Measurements from ENCODE around the gene YAP1.

The YAP1 gene

DNA sequence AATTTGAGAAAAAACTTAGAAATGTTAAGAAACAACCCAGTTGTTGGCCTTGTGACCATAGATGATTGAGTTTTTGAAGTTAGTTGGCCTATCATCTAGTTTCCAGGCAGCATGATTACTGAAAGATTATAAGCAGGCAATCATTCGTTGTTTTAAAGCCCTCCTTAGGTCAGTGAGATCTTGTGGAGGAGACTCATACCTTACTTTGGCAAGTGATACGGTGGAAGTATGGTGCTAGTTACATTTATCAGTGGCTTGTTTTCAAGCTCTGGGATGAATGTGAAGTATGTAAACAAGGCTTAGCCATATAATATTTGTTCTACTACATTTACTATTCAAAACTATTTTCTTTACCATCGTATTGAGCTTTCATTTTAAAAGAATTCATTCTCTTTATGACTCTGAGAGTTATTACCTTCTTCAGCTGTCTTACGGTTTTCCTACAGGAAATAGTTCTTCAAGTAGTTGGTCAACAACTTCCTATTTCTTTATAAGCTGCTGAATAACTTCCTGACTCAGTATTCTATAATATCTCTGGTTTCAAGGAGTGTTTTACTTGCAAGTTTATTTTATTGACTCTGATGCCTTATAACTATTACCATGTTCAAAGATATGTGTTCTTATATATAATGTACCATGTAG is 7.3 kb downstream of the YAP1 start:
- no peak for DNase-seq

DNA sequence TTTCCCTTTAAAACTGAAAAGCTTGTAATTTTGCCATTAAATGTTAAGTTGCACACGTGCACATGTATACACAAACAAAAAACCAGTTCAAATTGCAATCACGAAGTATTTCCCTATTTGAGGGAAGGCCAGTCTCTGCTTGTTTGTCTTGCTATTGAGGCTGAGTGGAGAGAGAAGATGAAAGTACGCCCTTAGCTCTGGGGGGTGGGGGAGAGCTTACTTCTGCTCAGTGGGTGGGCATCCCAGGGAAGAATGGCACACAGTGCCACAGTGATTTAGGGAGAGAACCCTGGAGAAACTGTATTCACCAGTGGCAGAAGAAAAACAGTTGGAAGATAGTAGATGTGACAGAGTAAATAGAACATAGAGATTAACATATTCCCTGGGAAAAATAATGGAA is 8.7 kb downstream of the YAP1 start:
- DNase-seq, result no peak

DNA sequence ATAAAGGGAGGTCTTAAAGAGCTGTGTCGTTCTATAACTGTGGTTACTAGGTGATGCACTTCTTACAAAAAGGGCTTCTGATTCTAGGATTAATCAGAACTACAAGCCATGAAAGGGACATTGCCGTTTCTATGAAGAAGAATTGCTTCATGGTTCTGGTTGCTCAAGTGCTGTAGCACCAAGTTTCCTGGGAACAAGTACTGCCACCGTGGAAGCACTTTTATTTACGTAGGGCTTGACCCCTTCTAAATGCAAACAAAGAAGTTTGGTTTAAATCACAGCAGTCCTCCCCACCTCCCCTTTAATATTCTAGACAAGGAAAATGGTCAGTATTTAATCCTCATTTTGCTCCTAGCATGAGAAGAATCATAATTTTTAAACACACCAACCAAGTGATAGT is 9.8 kb downstream of the YAP1 start:
- DNase-seq, result no peak

DNA sequence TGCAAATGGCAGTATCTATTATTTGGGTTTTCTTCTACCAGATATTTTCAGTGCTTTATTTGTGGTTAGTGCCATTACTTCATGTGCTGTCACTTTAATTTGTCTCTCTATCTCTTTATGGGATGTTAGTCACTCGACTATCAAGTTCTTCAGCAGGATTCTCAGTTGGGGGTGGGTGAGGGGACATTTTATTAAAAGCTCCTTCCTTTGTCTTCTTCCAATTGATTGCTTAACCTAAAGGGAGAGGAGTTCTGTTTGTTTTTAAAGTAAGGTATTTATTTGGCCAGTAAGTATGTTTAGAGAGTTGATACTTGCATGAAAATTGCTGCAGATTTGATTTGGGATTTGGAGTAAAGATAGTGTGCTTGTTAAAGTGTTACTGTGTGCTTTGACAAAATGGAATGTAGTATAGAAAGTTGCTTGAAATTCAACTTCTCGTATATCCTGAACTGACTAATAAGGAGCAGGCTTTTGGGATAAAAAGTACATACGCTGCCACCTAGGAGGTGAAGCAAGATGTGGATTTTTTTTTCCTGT is 10.3 kb downstream of the YAP1 start:
- no peak for DNase-seq

DNA sequence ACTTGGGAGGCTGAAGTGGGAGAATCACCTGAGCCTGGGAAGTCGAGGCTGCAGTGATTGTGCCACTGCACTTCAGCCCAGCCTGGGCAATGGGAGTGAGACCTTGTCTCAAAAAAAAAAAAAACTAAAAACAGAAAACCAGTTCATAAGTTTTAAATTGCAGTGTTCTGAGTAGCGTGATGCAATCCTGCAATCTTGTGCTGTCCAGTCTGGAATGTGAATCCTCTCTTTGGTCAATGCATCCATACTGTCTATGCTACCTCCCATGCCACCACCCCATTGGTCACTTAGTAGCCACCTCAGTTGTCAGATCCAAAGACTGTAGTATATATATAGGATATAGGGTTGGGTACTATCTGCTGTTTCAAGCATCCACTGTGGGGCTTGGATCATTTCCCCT is 11.1 kb downstream of the YAP1 start:
- DNase-seq, result no peak

DNA sequence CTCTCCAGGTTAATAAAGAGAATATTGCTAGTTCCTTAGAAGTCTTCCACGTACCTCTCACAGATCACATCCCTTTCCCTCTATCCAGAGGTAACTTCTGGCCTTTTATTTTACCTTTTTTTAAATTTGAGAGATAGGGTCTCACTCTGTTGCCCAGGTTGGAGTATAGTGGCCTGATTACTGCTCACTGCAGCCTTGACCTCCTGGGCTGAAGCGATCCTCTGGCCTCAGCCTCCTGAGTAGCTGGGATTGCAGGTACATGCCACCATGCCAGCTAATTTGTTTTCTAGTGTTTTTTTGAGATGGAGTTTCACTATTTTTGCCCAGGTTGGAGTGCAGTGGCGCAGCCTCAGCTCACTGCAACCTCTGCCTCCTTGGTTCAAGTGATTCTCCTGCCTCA is 24.4 kb downstream of the YAP1 start:
- no peak for DNase-seq

DNA sequence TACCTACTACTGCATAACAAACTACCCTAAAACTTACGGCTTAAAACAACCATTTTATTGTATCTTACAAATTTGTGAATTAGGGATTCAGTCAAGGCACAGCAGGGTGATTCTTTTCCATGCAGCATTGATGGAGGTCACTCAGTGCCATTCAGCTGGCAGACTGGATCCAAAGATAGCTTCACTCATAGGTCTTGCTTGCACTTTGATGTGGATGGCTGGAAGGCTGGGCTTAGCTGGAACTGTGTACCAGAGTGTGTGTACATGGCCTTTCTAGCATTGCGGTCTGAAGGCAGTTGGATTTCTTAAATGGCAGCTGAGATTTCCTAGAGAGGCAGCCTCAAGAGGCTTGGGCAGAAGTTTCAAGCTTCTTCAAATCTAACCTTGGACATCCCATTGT is 25.0 kb downstream of the YAP1 start:
- DNase-seq, result no peak

DNA sequence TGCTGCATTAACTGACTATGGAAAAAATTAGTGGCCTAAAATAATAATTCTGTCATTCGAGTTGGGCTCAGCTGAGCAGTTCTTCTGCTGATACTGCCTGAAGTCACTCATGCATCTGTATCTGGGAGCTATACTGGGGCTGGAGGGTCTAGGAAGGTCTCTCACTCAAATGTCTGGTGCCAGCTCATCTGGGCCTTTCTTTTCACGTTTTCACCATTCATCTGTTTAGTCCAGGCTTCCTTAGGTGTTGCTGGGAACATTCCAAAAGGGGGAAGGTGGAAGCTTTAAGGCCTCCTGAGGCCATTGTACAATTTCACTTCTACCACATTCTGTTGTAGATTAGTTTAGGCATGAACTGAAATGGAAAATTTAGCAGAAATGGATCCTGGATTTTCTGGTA is 28.0 kb downstream of the YAP1 start:
- no peak for DNase-seq

DNA sequence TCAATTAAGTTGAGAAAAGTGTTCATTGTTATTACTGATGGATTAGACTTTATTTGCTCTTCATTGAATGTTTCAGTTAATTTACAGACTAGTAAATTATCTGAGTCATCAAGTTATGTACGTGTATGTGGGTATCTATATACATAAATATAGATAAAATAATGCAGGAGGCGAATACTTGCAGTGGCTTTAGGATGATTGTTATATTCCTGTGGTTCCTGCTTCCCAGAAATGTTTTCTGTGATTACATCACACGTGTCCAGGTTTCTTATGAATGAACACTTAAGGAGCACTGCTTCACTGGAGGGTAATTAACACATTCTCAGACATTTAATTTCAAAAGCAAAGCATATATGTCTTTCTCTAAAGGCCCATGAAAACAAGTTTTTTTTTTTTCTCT is 28.4 kb downstream of the YAP1 start:
- DNase-seq, result no peak

DNA sequence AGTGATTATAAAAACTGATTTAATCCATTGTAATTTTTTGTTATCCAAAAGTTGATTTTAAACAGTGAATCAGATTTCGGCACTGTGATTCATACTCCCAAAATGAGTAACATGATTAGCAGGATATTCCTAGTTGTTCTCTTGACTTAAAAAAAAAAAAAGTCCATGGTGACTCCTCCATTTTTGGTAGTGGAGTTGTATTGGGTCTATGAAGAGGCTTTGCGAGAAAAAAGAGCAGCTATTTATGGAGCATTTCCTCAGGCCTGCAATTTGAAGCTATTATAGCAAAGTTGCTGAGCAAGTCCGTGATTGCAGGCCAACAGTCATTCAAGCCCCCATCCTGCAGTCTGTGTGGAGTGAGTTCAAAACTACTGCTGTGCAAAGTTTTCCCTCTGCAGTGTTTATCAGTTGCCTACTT is 28.8 kb downstream of the YAP1 start:
- no peak for DNase-seq

DNA sequence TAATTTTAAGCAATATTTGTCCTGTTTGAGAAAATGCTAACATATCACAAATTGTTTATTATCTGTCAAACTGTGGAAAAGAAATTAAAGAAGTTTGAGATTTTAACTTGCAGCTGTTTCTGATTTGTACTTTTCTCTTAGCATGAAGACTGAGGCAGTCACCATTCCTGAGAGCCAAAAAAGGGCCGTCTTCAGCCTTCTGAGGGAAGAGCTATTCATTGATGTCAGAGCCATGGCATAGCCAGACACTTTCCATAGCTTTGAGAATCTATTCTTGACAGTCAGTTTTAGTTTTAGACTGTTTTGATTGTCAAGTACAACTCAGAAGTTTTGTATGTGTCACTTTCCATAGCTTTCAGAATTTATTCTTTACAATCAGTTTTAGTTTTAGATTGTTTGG is 32.1 kb downstream of the YAP1 start:
- no peak for DNase-seq

DNA sequence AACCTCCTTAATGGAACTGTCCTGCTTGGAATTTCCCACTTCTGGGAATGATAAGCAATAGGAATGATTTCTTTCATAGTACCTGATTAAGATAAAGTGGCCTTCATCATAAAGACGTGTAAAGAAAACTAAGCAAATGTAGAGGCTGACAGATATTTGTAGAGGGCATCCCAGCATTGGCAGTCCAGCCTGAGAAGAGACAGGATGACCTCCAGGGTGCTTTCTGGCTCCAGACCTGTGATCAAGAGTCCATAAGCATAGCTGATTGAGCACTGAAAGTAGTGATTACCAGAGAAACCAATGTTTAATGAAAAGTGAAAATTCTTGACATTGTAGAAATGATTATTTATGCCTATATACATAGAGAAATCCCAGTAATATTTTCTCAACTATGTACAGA is 33.6 kb downstream of the YAP1 start:
- no peak for DNase-seq

DNA sequence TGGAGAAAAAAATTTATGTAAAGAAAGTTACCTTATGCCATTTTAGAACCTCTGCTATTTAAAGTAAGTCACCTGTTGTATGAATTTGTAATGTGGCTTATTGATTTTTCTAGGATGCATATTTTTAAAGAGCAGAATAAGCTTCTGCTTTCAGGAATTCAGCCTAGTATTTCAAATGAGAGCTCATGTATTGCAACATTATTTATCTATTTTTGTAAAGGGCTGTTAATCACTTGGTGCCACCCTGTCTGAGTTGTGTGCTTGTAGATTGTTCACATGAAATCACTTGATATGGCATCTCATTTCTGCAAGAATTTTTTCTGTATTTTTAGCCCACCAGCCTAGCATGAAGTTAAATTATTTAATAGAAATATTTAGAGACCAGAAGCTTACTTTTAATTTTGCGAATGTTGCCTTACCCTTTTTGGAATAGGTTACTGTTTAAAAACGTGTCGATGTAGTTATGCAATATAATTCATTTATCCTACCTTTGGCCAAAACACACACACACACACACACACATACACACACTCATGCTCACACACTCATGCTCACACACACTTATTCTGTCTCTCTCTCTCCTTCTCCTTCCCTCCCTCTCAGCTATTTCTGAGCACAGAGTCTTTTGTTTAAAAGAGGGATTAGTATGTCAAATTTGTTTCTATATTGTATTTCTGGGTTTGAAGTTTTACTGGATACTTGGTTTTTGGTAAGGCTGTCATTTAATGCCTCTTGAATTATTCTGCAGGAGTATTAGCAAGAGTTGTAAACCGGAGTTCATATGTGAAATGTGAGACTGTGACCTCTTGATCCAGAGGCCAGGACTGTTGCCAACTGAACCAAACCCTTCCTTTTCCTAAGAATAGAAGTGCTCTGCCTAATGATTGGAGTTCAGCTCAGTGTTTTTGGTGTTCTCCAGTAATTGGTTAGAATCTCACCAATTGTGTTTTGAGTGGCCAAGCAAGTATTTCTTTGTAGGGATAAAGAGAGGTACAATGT is 34.4 kb downstream of the YAP1 start:
- no peak for DNase-seq

DNA sequence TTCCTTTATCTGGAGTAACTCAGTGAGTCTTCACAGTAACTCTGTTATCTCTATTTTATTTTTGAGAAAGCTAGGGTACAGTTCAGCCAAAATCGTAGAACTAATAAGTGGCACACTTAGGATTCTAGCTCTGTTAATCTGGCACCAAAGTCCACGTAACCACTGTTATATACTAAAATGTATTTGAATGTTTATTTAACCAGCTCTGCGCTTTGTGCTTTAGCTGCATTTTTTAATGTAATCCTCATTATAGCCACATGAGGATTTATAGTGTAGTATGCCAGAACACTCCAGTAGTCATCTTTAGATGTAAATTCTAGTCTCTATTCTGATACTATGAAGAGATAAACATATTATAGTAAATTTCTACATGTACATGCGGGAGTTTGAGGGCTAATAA is 36.8 kb downstream of the YAP1 start:
- no peak for DNase-seq

DNA sequence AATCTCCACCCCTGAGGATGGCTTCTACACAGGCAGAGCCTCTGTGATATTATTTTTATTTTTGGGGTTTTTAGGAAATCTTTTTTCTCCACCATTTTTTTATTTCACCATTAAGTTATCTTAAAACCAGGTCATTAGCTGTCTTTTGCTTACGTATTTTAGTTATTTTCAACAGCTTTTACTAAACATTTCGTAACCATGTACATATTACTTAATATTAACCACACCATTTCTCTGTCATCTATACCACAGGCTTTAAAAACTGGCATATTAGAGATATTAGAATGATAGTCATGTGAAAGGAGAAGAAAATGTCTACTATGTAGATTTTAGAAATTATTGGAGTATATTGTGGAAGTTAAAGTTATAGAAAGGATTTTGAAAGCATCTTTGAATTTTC is 37.4 kb downstream of the YAP1 start:
- no peak for DNase-seq

DNA sequence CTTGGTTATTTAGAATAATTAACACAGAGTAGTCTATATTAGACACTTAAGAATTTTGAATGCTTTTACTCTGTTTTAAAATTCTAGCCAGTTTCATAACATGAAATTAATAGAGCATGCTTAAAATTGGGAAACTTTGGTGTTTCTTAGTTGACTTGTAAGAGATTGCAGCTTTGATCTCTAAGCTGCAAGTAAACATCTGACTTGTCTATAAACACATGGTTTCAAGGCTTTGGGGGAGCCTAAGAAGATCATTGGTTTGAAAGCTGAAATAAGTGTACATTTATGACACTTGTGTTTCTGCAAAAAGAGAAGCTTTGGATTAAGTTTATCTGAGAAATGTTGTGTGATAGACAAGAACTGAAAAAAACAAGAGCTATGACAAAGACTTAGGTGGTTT is 37.8 kb downstream of the YAP1 start:
- no peak for DNase-seq

DNA sequence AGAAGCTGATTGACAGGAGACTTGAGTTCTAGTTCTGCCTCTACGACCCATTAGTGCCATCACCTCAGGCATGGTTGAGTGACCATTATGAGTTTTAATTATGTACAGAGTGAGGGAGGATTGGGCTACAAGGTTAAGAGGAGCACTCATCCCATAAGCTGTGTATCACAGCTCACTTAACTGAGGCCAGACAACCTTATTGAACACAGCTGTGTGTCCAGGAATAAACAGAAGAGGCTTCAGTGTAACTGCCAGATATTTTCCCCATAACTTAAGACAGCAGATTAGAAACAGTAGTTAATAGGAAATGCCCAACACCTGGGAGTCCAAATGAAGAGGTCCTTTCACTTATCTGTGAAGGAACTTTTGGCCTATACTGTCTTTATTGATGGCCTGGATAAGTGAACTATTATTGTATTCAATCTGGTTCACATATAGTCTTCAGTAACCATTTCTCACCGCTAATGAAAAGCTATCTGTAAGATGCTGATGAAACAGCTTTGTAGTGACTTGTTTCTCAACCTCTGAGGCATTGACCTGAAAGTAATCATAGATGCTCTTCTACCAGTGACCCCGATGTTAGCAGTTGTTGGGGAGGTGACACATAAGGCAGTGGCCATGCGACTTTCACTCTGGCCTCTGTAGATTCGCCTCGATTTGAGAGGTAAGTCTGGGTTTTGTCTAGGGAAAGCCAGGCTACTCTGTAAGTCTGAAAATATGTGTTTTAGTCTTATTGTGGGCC is 41.7 kb downstream of the YAP1 start:
- no peak for DNase-seq

DNA sequence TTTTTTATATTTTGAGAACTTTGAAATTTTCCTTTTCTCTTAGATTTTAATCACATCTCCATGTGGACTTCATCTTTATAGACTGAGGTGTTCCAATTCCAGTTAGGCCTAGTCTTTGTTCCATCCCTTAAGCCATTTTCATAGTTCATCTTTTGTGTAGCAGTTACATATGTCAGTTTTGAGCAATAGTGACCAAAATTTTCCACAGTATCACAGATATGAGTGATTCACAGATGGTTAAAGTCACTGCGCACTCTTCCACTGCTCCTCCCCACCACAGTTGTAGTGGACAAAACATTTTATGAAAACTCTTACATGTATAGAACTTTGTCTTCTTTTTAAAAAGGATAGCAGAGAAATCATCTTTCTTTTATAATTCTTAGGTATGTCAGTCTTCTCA is 42.8 kb downstream of the YAP1 start:
- no peak for DNase-seq

DNA sequence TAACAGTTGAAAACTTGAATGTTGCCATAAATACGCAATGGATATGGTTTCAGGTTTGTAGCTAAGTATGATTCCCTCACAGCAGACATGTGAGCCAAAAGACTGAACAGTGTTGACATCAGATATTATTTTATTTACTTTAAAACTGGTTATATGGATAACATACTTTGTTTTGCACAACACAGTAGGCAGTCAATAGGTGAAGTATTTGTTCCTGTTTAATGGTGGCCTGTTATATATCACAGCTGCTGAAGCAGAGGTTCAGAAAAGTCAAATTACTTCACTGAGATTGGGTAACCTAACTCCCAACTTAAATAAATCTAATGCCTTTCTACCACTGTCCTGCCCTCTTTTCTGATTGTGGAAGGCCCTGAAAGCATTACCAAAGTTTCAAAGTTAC is 44.6 kb downstream of the YAP1 start:
- DNase-seq, result no peak

DNA sequence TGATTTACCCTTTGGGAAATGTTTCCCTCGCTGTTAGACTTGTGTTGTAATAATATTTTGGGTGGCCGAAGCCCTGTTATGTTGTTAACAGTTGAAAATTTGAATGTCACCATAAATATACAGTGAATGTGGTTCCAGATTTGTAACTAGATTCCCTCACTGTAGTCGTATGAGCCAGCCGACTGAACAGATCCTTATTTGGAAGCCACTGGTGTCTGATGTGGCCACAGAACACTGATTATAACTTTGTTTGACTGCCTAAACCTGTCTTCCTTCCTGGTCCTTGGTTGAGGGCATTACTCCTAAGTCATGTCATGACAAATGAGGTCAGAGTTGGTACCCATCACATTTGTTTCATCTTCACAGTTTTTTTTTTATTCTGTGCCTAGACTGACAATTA is 45.4 kb downstream of the YAP1 start:
- no peak for DNase-seq

DNA sequence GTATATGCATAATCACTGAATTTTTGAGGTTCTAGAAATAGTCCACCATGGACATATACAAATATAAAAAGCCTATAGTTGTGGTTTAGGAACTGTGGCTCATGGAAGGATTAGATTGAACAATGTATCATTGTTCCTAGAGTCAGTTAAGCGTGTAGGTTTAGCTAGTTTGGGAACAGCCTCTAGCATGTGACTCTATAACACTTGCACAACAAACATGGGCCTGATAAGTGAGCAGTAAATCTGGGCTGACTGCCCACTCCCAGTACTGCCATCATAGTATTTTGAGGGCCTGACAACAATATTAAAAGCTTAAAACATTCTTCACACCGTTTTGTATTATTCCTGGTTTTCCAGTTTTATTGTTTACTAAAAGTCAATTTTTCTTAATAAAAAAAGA is 47.0 kb downstream of the YAP1 start:
- no peak for DNase-seq

DNA sequence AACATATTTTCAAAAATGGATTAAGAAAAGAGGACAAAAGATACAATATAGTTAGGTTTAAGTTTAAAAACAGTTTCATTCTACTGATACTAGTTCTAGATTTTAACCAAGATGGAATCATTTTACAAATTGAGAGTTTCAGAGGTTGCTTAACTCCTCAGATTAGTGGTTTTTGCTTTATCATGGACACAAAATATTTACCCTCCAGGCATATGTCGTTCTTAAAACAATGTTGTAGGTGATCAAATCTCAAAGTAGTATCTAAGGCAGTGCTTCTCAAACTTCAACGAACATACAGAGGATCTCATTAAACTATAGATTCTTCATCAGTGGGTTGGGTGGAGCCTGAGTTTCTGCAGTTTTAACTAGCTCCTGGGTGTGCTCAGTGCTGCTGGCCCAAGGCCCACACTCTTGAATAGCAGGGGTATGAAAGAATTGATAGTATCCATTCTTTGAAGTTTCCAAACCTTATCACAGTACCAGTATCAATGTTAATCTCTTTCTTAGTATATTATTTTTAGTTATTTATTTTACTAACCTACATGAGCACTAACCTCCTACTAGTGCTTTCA is 48.0 kb downstream of the YAP1 start:
- DNase-seq, result no peak

DNA sequence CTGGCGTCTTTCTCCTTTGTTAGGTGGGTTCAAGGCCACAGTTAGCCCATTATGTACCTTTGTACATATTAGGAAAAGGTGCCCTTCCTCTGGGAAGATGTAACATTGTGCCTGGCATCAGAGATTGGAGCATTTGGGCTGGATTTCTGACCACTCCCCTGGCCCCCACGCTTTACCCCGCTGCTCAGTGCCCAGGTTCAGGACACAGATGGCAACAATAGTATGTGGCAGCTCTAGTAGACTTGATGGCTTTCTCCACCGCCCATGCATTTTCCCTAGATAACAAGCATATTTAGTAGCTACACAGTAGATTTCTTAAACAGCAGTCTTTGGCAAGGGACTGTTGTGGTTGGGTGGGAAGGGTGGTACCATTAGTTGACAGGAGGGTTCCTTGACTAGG is 53.1 kb downstream of the YAP1 start:
- no peak for DNase-seq
